NT2/D1 (cell line): ENCODE data around the gene CTIF.

Source experiments
- DNase-seq: peaks from one replicate; pipeline ENCODE4 v3.0.0-alpha.2; 2011; ENCODE audit warnings: low read depth, low spot score
- H3K27me3 ChIP-seq: 2 replicates; pipeline ENCODE4 v1.6.0; 2011; ENCODE audit warnings: mild to moderate bottlenecking; ENCODE audit not compliant: insufficient read length, insufficient read depth
- H3K36me3 ChIP-seq: 2 replicates; pipeline ENCODE4 v1.6.1; 2011; ENCODE audit warnings: mild to moderate bottlenecking, low read length, mixed read lengths; ENCODE audit not compliant: insufficient read depth, insufficient read length
- H3K4me1 ChIP-seq: 2 replicates; pipeline ENCODE4 v1.5.1; 2011; ENCODE audit not compliant: insufficient read depth, insufficient read length
- H3K4me3 ChIP-seq: 2 replicates; pipeline ENCODE4 v1.5.1; 2011; ENCODE audit warnings: low read depth; ENCODE audit not compliant: insufficient read length
- H3K9ac ChIP-seq: 2 replicates; pipeline ENCODE4 v1.6.0; 2011; ENCODE audit warnings: low read depth; ENCODE audit not compliant: insufficient read length
- H3K9me3 ChIP-seq: 2 replicates; pipeline ENCODE4 v1.5.1; 2011; ENCODE audit warnings: mild to moderate bottlenecking, low read length; ENCODE audit not compliant: insufficient read depth
- SUZ12 ChIP-seq: IDR thresholded peaks from 2 replicates; pipeline ENCODE4 v1.6.1; 2011; ENCODE audit not compliant: insufficient read length, insufficient read depth; ENCODE audit errors: extremely low read depth
- YY1 ChIP-seq: IDR thresholded peaks from 2 replicates; pipeline ENCODE4 v1.6.1; 2011; ENCODE audit not compliant: insufficient read length, insufficient read depth
- ZNF274 ChIP-seq: IDR thresholded peaks from 2 replicates; pipeline ENCODE4 v1.6.1; 2011; ENCODE audit warnings: mild to moderate bottlenecking, low read depth, low read length

Gene CTIF

GRCh38 chr18:48542513-48543181 is 3.8 kb downstream of the CTIF start:
- DNase-seq = no peak
- H3K27me3 ChIP-seq = no peaks in the 10 kb centered on the region
- peaks cover 17% of the 10 kb centered on the region for H3K4me1 ChIP-seq
- H3K4me3 ChIP-seq = no peak overlapping the region
- H3K36me3 ChIP-seq = peaks cover 7% of the 10 kb centered on the region
- TF ChIP-seq SUZ12 = no peak
- TF ChIP-seq ZNF274 = no peak
- no peak for TF ChIP-seq YY1
- H3K9me3 ChIP-seq = no peaks in the 10 kb centered on the region
- no peak overlapping the region for H3K9ac ChIP-seq

- Histone ChIP-seq H3K4me3 (peak overlapping the region; percentile 10), H3K36me3 (peaks cover 7% of the 10 kb centered on the region), H3K27me3 (no peaks in the 10 kb centered on the region), H3K9ac (no peak overlapping the region), H3K4me1 (peaks cover 17% of the 10 kb centered on the region), H3K9me3 (no peaks in the 10 kb centered on the region)
- no peak for TF ChIP-seq YY1
- no peak for TF ChIP-seq ZNF274
- TF ChIP-seq SUZ12 = no peak
- no peak for DNase-seq
These were observed 4.4 kb downstream of the CTIF start for GRCh38 chr18:48543228-48543627.

GRCh38 chr18:48544116-48544515 is 5.3 kb downstream of the CTIF start:
- no peaks in the 10 kb centered on the region for H3K27me3 ChIP-seq
- H3K36me3 ChIP-seq = peaks cover 16% of the 10 kb centered on the region

GRCh38 chr18:48544661-48545415 is 6.0 kb downstream of the CTIF start:
- DNase-seq = no peak
- Histone ChIP-seq H3K36me3 (peaks cover 21% of the 10 kb centered on the region), H3K4me1 (peaks cover 17% of the 10 kb centered on the region), H3K9ac (no peak overlapping the region), H3K27me3 (no peaks in the 10 kb centered on the region), H3K4me3 (no peak overlapping the region), H3K9me3 (no peaks in the 10 kb centered on the region)
- TF ChIP-seq SUZ12 (no peak), ZNF274 (no peak), YY1 (no peak)

More at GRCh38 chr18:48544116-48544515, 5.3 kb downstream of the CTIF start:
- H3K9ac ChIP-seq = peak overlapping the region; percentile 17
- no peak for DNase-seq
- H3K9me3 ChIP-seq = no peaks in the 10 kb centered on the region
- no peak for TF ChIP-seq YY1
- no peak for TF ChIP-seq SUZ12
- no peak for TF ChIP-seq ZNF274
- H3K4me1 ChIP-seq = peaks cover 17% of the 10 kb centered on the region
- no peak overlapping the region for H3K4me3 ChIP-seq

GRCh38 chr18:48545757-48546321 is 7.0 kb downstream of the CTIF start:
- no peak overlapping the region for H3K4me3 ChIP-seq
- no peak for TF ChIP-seq ZNF274
- no peak for TF ChIP-seq YY1
- no peak for TF ChIP-seq SUZ12
- H3K9ac ChIP-seq = no peak overlapping the region
- H3K9me3 ChIP-seq = no peaks in the 10 kb centered on the region
- peaks cover 21% of the 10 kb centered on the region for H3K36me3 ChIP-seq
- no peak for DNase-seq
- H3K4me1 ChIP-seq = peaks cover 17% of the 10 kb centered on the region
- H3K27me3 ChIP-seq = no peaks in the 10 kb centered on the region

GRCh38 chr18:48546396-48546795 is 7.6 kb downstream of the CTIF start:
- no peaks in the 10 kb centered on the region for H3K27me3 ChIP-seq
- no peak for DNase-seq
- peaks cover 24% of the 10 kb centered on the region for H3K36me3 ChIP-seq
- H3K9me3 ChIP-seq = no peaks in the 10 kb centered on the region
- H3K9ac ChIP-seq = no peak overlapping the region
- TF ChIP-seq SUZ12 (no peak), YY1 (no peak), ZNF274 (no peak)
- H3K4me1 ChIP-seq = peaks cover 17% of the 10 kb centered on the region
- no peak overlapping the region for H3K4me3 ChIP-seq

- peaks cover 28% of the 10 kb centered on the region for H3K36me3 ChIP-seq
- no peak overlapping the region for H3K9ac ChIP-seq
- TF ChIP-seq SUZ12 = no peak
- no peak for TF ChIP-seq YY1
- TF ChIP-seq ZNF274 = no peak
- peaks cover 17% of the 10 kb centered on the region for H3K4me1 ChIP-seq
- no peak for DNase-seq
- H3K27me3 ChIP-seq = no peaks in the 10 kb centered on the region
- no peak overlapping the region for H3K4me3 ChIP-seq
- H3K9me3 ChIP-seq = no peaks in the 10 kb centered on the region
These were observed 8.7 kb downstream of the CTIF start for GRCh38 chr18:48547531-48547981.
